Endothelial cell of umbilical vein (primary cell): ENCODE measurements around the gene GCM1. TPM values are rescaled to one million over a fixed set of nuclear protein-coding genes. Genes with fewer than 3 reads are reported as not detected.

ENCODE experiments used
- BruUV-seq: library from RNA; stranded (reverse); fragments of 400-500 nt; replicated peaks from 2 replicates; lab custom pipeline; 2021; lab: Mats Ljungman, UMichigan
- CTCF ChIA-PET: fragments of 300-600, 350-600 bp; sonication (Branson Sonifier 250); formaldehyde crosslinking; loops from one replicate; lab custom pipeline; 2021; ENCODE audit warnings: antibody characterized with exemption, inconsistent platforms; lab: Charles Lee
- POLR2A ChIA-PET: fragments of 300-600, 350-600 bp; sonication (Branson Sonifier 250); formaldehyde crosslinking; loops from one replicate; lab custom pipeline; 2021; ENCODE audit warnings: antibody characterized with exemption, inconsistent platforms; lab: Charles Lee
- DNase-seq: peaks from one replicate; pipeline ENCODE4 v3.0.0-alpha.2; 2011; ENCODE audit warnings: low read depth, low spot score
- FAIRE-seq: peaks from 2 replicates; lab custom pipeline; 2011; peaks lifted over from hg19 to GRCh38; lab: Jason Lieb, UNC
- H2AFZ ChIP-seq: 2 replicates; pipeline ENCODE4 v1.6.0; 2012; ENCODE audit warnings: low read depth, low read length, control low read depth, inconsistent platforms
- H3K27ac ChIP-seq: 2 replicates; pipeline ENCODE4 v1.5.1; 2011; ENCODE audit warnings: low read depth, mild to moderate bottlenecking, control low read depth, low read length, moderate library complexity; ENCODE audit not compliant: insufficient read depth
- H3K27me3 ChIP-seq, 2 experiments: 2 replicates each; pipeline versions ENCODE4 v1.6.0 to v1.6.1; 2011; ENCODE audit warnings: low read length in 2 of 2, mixed read lengths in 1 of 2; ENCODE audit not compliant: control insufficient read depth in 2 of 2, insufficient read depth in 2 of 2
- H3K36me3 ChIP-seq, 2 experiments: 2 replicates in 1 of 2; 3 replicates in 1 of 2; pipeline ENCODE4 v1.5.1; 2011; ENCODE audit warnings: low read length in 2 of 2, mild to moderate bottlenecking in 1 of 2, moderate library complexity in 1 of 2; ENCODE audit not compliant: control insufficient read depth in 2 of 2, insufficient read depth in 2 of 2; ENCODE audit errors: extremely low read depth in 1 of 2
- H3K4me1 ChIP-seq: 3 replicates; pipeline ENCODE4 v1.5.1; 2011; ENCODE audit warnings: mild to moderate bottlenecking, low read length; ENCODE audit not compliant: control insufficient read depth, insufficient read depth; ENCODE audit errors: extremely low read depth
- H3K4me2 ChIP-seq: 2 replicates; pipeline ENCODE4 v1.6.1; 2011; ENCODE audit warnings: low read length, control low read depth, mixed read lengths; ENCODE audit not compliant: insufficient read depth
- H3K4me3 ChIP-seq, 3 experiments: fragments of 200-600 bp in 1 of 3; sonication (generic), shearing (Covaris generic) in 1 of 3; replicated peaks in 1 of 3; 2 replicates each; pipeline ENCODE4 v1.5.1; 2011 to 2016; ENCODE audit warnings: control low read depth in 3 of 3, low read length in 3 of 3, mild to moderate bottlenecking in 2 of 3, inconsistent platforms in 1 of 3, low read depth in 1 of 3, moderate library complexity in 1 of 3; ENCODE audit not compliant: insufficient read depth in 1 of 3
- H3K79me2 ChIP-seq: 2 replicates; pipeline ENCODE4 v1.6.0; 2012; ENCODE audit warnings: low read length, inconsistent platforms; ENCODE audit not compliant: control insufficient read depth, insufficient read depth
- H3K9ac ChIP-seq: replicated peaks from 2 replicates; pipeline ENCODE3; 2011; ENCODE audit warnings: low read length, control low read depth; ENCODE audit not compliant: insufficient read depth; ENCODE audit errors: extremely low read depth
- H3K9me1 ChIP-seq: replicated peaks from 3 replicates; pipeline ENCODE4 v1.6.0; 2011; ENCODE audit warnings: mild to moderate bottlenecking, low read length; ENCODE audit not compliant: control insufficient read depth, insufficient read depth; ENCODE audit errors: extremely low read depth
- H3K9me3 ChIP-seq: replicated peaks from 2 replicates; pipeline ENCODE4 v1.5.1; 2012; ENCODE audit warnings: low read length, inconsistent platforms; ENCODE audit not compliant: control insufficient read depth, insufficient read depth
- H4K20me1 ChIP-seq: replicated peaks from 2 replicates; pipeline ENCODE3; 2011; ENCODE audit warnings: mild to moderate bottlenecking, low read length; ENCODE audit not compliant: control insufficient read depth, insufficient read depth; ENCODE audit errors: extremely low read depth
- EZH2 ChIP-seq: IDR thresholded peaks from 2 replicates; pipeline ENCODE4 v1.6.1; 2012; ENCODE audit warnings: borderline replicate concordance, low read depth, mild to moderate bottlenecking, moderate library complexity, low read length, inconsistent platforms; ENCODE audit not compliant: severe bottlenecking
- FOS ChIP-seq: IDR thresholded peaks from 2 replicates; pipeline ENCODE4 v1.6.1; 2011; ENCODE audit warnings: mild to moderate bottlenecking, low read length, moderate library complexity, borderline replicate concordance; ENCODE audit not compliant: insufficient read depth
- GATA2 ChIP-seq: IDR thresholded peaks from 2 replicates; pipeline ENCODE4 v1.7.0; 2011; ENCODE audit warnings: low read depth, mild to moderate bottlenecking, moderate library complexity, mixed read lengths, low read length; ENCODE audit not compliant: insufficient read length, insufficient read depth
- JUN ChIP-seq: IDR thresholded peaks from 2 replicates; pipeline ENCODE4 v1.6.1; 2011; ENCODE audit warnings: borderline replicate concordance, low read depth; ENCODE audit not compliant: insufficient read length, insufficient read depth
- MAX ChIP-seq: IDR thresholded peaks from 2 replicates; pipeline ENCODE4 v1.6.1; 2011; ENCODE audit not compliant: insufficient read depth, insufficient read length
- MYC ChIP-seq: IDR thresholded peaks from one replicate; pipeline ENCODE4 v1.6.1; 2011; ENCODE audit warnings: mild to moderate bottlenecking, low read depth, low read length
- POLR2A ChIP-seq: IDR thresholded peaks from 2 replicates; pipeline ENCODE4 v1.6.1; 2012; ENCODE audit warnings: low read depth, mild to moderate bottlenecking, control low read depth, low read length
- POLR2AphosphoS5 ChIP-seq: IDR thresholded peaks from 2 replicates; pipeline ENCODE4 v1.6.1; 2012; ENCODE audit warnings: low read depth, mild to moderate bottlenecking, control low read depth, low read length, moderate library complexity; ENCODE audit not compliant: insufficient read depth
- dilution Hi-C: fragments of 300-500 bp; cut with MboI; formaldehyde crosslinking; loops from one replicate; pipeline ENCODE4 v1.15.0; 2019; ENCODE audit warnings: low sequenced_read_pairs; ENCODE audit not compliant: extremely low pct_ligation_motif_present
- intact Hi-C: fragments of 100-400 bp; cut with micrococcal nuclease; formaldehyde crosslinking; loops from one replicate; pipeline ENCODE4 v1.10.0; 2022
- polyA plus RNA-seq, 4 experiments: library from polyadenylated mRNA; depleted of rRNA in 3 of 4; stranded (reverse) in 3 of 4; unstranded in 1 of 4; fragments of >200 nt; gene quantifications; 2 replicates each; pipeline versions ENCODE4 v1.2.1 to v1.2.3, GENCODE V29; 2011 to 2012; ENCODE audit warnings: missing spikeins in 1 of 4
- total RNA-seq: library from RNA; stranded (reverse); gene quantifications from 2 replicates; pipeline ENCODE4 v1.2.3, GENCODE V29; 2021
- TF ChIP-seq, protein P1 (sequence below), 2 donors: IDR thresholded peaks; 1 replicate in 1 of 2; 2 replicates in 1 of 2; pipeline ENCODE4 v1.5.1; 2011; ENCODE audit warnings: low read length in 2 of 2, mild to moderate bottlenecking in 2 of 2, moderate library complexity in 2 of 2, control low read depth in 1 of 2, inconsistent platforms in 1 of 2, low read depth in 1 of 2; ENCODE audit not compliant: insufficient read depth in 1 of 2; ENCODE audit errors: extremely low read depth in 1 of 2

The GCM1 gene
- total and polyA plus RNA-seq, 2 donors (not counting 3 experiments of a cell fraction or from before 2014, with no cell fraction given): not detected

GRCh38 chr6:53112871-53113270 lies 35.8 kb downstream of the GCM1 start:
- H3K4me1 ChIP-seq: no peaks in the 10 kb centered on the region
- no TSS peak for BruUV-seq
- H3K9me3 ChIP-seq: no peaks in the 10 kb centered on the region
- DNase-seq (no peak), FAIRE-seq (no peak)
- intact Hi-C loops: no loop called here
- H3K36me3 ChIP-seq: no peaks in the 10 kb centered on the region
- dilution Hi-C loops: no loop called here
- no peak overlapping the region for H3K4me3 ChIP-seq
- no peak for TF ChIP-seq FOS
- H4K20me1 ChIP-seq: no peaks in the 10 kb centered on the region
- ChIA-PET CTCF (no interaction called here), POLR2A (no interaction called here)
- no peak overlapping the region for H2AFZ ChIP-seq
- no peak overlapping the region for H3K4me2 ChIP-seq
- no peaks in the 10 kb centered on the region for H3K79me2 ChIP-seq
- no peaks in the 10 kb centered on the region for H3K9me1 ChIP-seq
- peaks cover 0 to 5% of the 10 kb centered on the region in 2 experiments for H3K27me3 ChIP-seq
- H3K27ac ChIP-seq: no peak overlapping the region
- no peak overlapping the region for H3K9ac ChIP-seq

- Histone ChIP-seq H3K27ac (no peak overlapping the region), H3K9me1 (no peaks in the 10 kb centered on the region), H4K20me1 (no peaks in the 10 kb centered on the region), H3K9me3 (no peaks in the 10 kb centered on the region), H3K4me3 (no peak overlapping the region), H3K4me1 (no peaks in the 10 kb centered on the region), H3K4me2 (no peak overlapping the region), H3K79me2 (no peaks in the 10 kb centered on the region), H3K27me3 (peaks cover 0 to 5% of the 10 kb centered on the region in 2 experiments), H2AFZ (no peak overlapping the region), H3K36me3 (no peaks in the 10 kb centered on the region), H3K9ac (no peak overlapping the region)
- FAIRE-seq: no peak
- TF ChIP-seq, protein P1, sequence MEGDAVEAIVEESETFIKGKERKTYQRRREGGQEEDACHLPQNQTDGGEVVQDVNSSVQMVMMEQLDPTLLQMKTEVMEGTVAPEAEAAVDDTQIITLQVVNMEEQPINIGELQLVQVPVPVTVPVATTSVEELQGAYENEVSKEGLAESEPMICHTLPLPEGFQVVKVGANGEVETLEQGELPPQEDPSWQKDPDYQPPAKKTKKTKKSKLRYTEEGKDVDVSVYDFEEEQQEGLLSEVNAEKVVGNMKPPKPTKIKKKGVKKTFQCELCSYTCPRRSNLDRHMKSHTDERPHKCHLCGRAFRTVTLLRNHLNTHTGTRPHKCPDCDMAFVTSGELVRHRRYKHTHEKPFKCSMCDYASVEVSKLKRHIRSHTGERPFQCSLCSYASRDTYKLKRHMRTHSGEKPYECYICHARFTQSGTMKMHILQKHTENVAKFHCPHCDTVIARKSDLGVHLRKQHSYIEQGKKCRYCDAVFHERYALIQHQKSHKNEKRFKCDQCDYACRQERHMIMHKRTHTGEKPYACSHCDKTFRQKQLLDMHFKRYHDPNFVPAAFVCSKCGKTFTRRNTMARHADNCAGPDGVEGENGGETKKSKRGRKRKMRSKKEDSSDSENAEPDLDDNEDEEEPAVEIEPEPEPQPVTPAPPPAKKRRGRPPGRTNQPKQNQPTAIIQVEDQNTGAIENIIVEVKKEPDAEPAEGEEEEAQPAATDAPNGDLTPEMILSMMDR (IDR thresholded peaks at IDR 0.05; ENCODE audit: extremely low read depth in 1 of 2, insufficient read depth in 1 of 2, low read depth in 1 of 2, low read length in 2 of 2): no peak
- no peak for TF ChIP-seq POLR2AphosphoS5
- no peak for TF ChIP-seq MYC
- no peak for TF ChIP-seq EZH2
- TF ChIP-seq GATA2: no peak
- no peak for TF ChIP-seq FOS
- no peak for TF ChIP-seq JUN
- TF ChIP-seq MAX: no peak
- TF ChIP-seq POLR2A: no peak
- ChIA-PET POLR2A (no interaction called here), CTCF (no interaction called here)
- BruUV-seq: no TSS peak
- dilution Hi-C loops (no loop called here), intact Hi-C loops (no loop called here)
- no peak for DNase-seq
Measured at GRCh38 chr6:53112404-53112803, 36.2 kb downstream of the GCM1 start.
